HepG2 (cell line): Measurements from ENCODE around the gene NODAL. TPM values are rescaled to one million over a fixed set of nuclear protein-coding genes. Genes with fewer than 3 reads are reported as not detected.

Source experiments
- ATAC-seq: fragments of 200-7000 bp; cut with Tn5 transposase; 3 replicates; pipeline ENCODE4 v1.9.1; 2020; ENCODE audit warnings: mild to moderate bottlenecking, moderate library complexity
- BruUV-seq: library from RNA; stranded (reverse); fragments of 400-500 nt; replicated peaks from 2 replicates; lab custom pipeline; 2021; lab: Mats Ljungman, UMichigan
- CTCF ChIA-PET: fragments of 300-600 bp; formaldehyde crosslinking; extraction: SDS; loops from one replicate; lab custom pipeline; 2021; ENCODE audit warnings: low total read pairs, inconsistent platforms, low intra/inter-chr PET ratio; lab: Yijun Ruan, JAX
- POLR2A ChIA-PET: fragments of 350-600 bp; sonication (Branson Sonifier 250); formaldehyde crosslinking; loops from one replicate; lab custom pipeline; 2020; ENCODE audit warnings: antibody characterized with exemption, inconsistent platforms; lab: Yijun Ruan, JAX
- DNase-seq: peaks from one replicate; pipeline ENCODE4 v3.0.0-alpha.2; 2015; ENCODE audit warnings: low spot score
- FAIRE-seq: peaks from 3 replicates; lab custom pipeline; 2011; peaks lifted over from hg19 to GRCh38; lab: Jason Lieb, UNC
- H2AFZ ChIP-seq: one replicate; pipeline ENCODE4 v1.6.1; 2011; ENCODE audit warnings: low read length, inconsistent platforms
- H3K27ac ChIP-seq: fragments of 300-600 bp; 3 replicates; pipeline ENCODE4 v1.8.0; 2011; ENCODE audit warnings: mixed run types, mild to moderate bottlenecking, mixed read lengths, low read length, inconsistent platforms; ENCODE audit not compliant: insufficient read depth; ENCODE audit errors: extremely low read length
- H3K27me3 ChIP-seq, 2 experiments: fragments of 200-600 bp in 1 of 2; 2 replicates in 1 of 2; 3 replicates in 1 of 2; pipeline versions ENCODE4 v1.6.0 to v1.8.0; 2011; ENCODE audit warnings: low read length in 2 of 2, mild to moderate bottlenecking in 2 of 2, moderate library complexity in 2 of 2, inconsistent platforms in 1 of 2; ENCODE audit not compliant: insufficient read depth in 2 of 2, control insufficient read depth in 1 of 2
- H3K36me3 ChIP-seq, 2 experiments: fragments of 200-600 bp in 1 of 2; replicated peaks in 1 of 2; 2 replicates in 1 of 2; 3 replicates in 1 of 2; pipeline versions ENCODE4 v1.5.1 to v1.8.0; 2011; ENCODE audit warnings: low read length in 2 of 2, inconsistent platforms in 1 of 2; ENCODE audit not compliant: insufficient read depth in 2 of 2, control insufficient read depth in 1 of 2
- H3K4me1 ChIP-seq: 2 replicates; pipeline ENCODE4 v1.5.1; 2012; ENCODE audit warnings: low read length, inconsistent platforms; ENCODE audit not compliant: insufficient read depth
- H3K4me2 ChIP-seq: 2 replicates; pipeline ENCODE4 v1.6.0; 2011; ENCODE audit warnings: low read depth, low read length, inconsistent platforms
- H3K4me3 ChIP-seq, 3 experiments: fragments of 200-600 bp in 1 of 3; sonication (generic), shearing (Covaris generic) in 1 of 3; replicated peaks in 1 of 3; 2 replicates each; pipeline ENCODE4 v1.5.1; 2011 to 2016; ENCODE audit warnings: low read length in 3 of 3, inconsistent platforms in 2 of 3, low read depth in 2 of 3, mild to moderate bottlenecking in 2 of 3, control low read depth in 1 of 3, mixed read lengths in 1 of 3; ENCODE audit not compliant: insufficient read depth in 1 of 3
- H3K79me2 ChIP-seq: one replicate; pipeline ENCODE4 v1.6.1; 2011; ENCODE audit warnings: low read length, inconsistent platforms; ENCODE audit not compliant: insufficient read depth
- H3K9ac ChIP-seq: 2 replicates; pipeline ENCODE4 v1.6.0; 2011; ENCODE audit warnings: mild to moderate bottlenecking, low read depth, low read length, inconsistent platforms; ENCODE audit not compliant: insufficient read depth
- H3K9me3 ChIP-seq: 2 replicates; pipeline ENCODE4 v1.5.1; 2012; ENCODE audit warnings: mild to moderate bottlenecking, low read length
- H4K20me1 ChIP-seq: 2 replicates; pipeline ENCODE4 v1.6.0; 2011; ENCODE audit warnings: inconsistent platforms, mild to moderate bottlenecking, low read length, moderate library complexity; ENCODE audit not compliant: insufficient read depth
- MYC ChIP-seq: sonication (generic); formaldehyde crosslinking; IDR thresholded peaks from 2 replicates; pipeline ENCODE4 v1.9.0; 2021; ENCODE audit warnings: missing genetic modification reagents, borderline replicate concordance
- STAG1 ChIP-seq: sonication (generic); formaldehyde crosslinking; IDR thresholded peaks from 2 replicates; pipeline ENCODE4 v1.4.0; 2020; ENCODE audit warnings: missing genetic modification reagents
- TCF7 ChIP-seq: sonication (generic); IDR thresholded peaks from 2 replicates; pipeline ENCODE4 v1.6.1; 2016; ENCODE audit warnings: antibody characterized with exemption, low read depth
- ZSCAN25 ChIP-seq: sonication (generic); formaldehyde crosslinking; IDR thresholded peaks from 2 replicates; pipeline ENCODE4 v1.8.0; 2022; ENCODE audit warnings: mild to moderate bottlenecking, missing genetic modification reagents
- WGBS: methylation state at CpG from one replicate; pipeline ENCODE4 v1.1.6; 2017; ENCODE audit warnings: low lambda C conversion rate; 5-methylcytosine and 5-hydroxymethylcytosine counted together
- in situ Hi-C: cut with HindIII; loops from 2 replicates; pipeline ENCODE4 v1.10.0; 2017; ENCODE audit warnings: low pct_unique_long_range_greater_than_20kb; ENCODE audit not compliant: extremely low pct_ligation_motif_present
- intact Hi-C: fragments of 100-400 bp; cut with micrococcal nuclease; formaldehyde crosslinking; loops from one replicate; pipeline ENCODE4 v1.10.0; 2022; ENCODE audit not compliant: unreplicated experiment
- polyA plus RNA-seq, 8 experiments: library from polyadenylated mRNA; depleted of rRNA in 3 of 8; stranded (reverse) in 7 of 8; unstranded in 1 of 8; fragments of >200 nt; fragmentation: Illumina TruSeq in 4 of 8; extraction: Trizol in 4 of 8; gene quantifications; 2 replicates each; pipeline versions ENCODE4 v1.2.1 to v1.2.3, GENCODE V29; 2011 to 2016; ENCODE audit warnings: low read depth in 4 of 8, missing spikeins in 1 of 8, mixed read lengths in 1 of 8; ENCODE audit not compliant: insufficient read depth in 1 of 8
- total RNA-seq, 5 experiments: library from RNA; depleted of rRNA; stranded (reverse); fragments of >200 nt; fragmentation: Illumina TruSeq; extraction: Trizol; gene quantifications; 2 replicates each; pipeline ENCODE4 v1.2.3, GENCODE V29; 2016; ENCODE audit warnings: low read depth in 1 of 5
- TF ChIP-seq, protein P1 (sequence below): sonication (generic); formaldehyde crosslinking; conservative IDR thresholded peaks from 2 replicates; pipeline ENCODE4 v1.4.0; 2020; ENCODE audit warnings: missing genetic modification reagents
- TF ChIP-seq, protein P2 (sequence below): sonication (generic); formaldehyde crosslinking; IDR thresholded peaks from 2 replicates; pipeline ENCODE4 v1.5.0; 2020; ENCODE audit warnings: missing genetic modification reagents
- TF ChIP-seq, protein P3 (sequence below): sonication (generic); formaldehyde crosslinking; IDR thresholded peaks from 2 replicates; pipeline ENCODE4 v1.4.0; 2020; ENCODE audit warnings: missing genetic modification reagents, borderline replicate concordance

The NODAL gene
- total and polyA plus RNA-seq, 2 of the 13 experiments (the other 11 are each of a cell fraction or from before 2014, with no cell fraction given), result not detected

DNA sequence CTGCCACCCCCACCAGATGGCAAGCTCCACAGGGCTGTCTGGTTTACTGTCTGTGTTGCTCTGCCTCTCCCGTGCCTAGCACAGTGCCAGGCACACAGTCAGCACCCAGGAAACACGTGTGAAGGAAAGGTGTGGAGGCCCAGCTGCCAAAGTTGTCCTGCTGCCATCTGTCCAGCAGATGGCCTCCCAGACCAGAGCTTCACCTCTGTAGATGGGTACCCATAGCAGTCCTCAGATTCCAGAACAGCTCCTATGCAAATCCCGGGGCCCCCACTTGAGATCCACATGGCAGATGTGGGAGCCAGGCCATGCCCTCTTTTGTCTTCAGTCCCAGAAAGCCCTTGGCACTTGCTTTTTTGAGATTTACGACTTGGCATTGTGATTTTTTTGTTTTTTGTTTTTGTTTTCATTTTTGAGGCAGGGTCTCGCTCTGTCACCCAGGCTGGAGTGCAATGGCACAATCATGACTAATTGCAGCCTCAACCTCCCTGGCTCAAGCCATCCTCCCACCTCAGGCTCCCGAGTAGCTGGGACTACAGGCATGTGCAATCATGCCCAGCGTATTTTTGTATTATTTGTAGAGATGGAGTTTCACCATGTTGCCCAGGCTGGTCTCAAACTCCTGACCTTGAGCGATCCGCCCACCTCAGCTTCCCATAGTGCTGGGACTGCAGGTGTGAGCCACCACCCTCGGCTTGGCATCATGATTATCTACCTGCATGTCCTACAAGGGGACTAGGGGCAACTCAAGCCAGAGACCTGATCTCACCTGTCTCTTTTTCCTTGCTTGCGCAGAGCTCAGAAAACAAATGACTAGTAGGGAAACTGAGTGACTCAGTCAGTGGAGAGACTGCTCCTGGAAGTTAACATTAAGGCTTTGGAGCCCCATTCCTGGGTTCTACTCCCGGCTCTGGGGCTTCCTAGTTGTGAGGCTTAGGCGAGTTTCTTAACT lies 20.2 kb upstream of the NODAL start (continued):
- no peak for TF ChIP-seq TCF7
- TF ChIP-seq STAG1 (CRISPR knock-in tag), result peak; percentile 86
- no peak for TF ChIP-seq ZSCAN25 (CRISPR knock-in tag)
- peak; percentile 28; the same call in 1 of the 2 replicates for TF ChIP-seq MYC

DNA sequence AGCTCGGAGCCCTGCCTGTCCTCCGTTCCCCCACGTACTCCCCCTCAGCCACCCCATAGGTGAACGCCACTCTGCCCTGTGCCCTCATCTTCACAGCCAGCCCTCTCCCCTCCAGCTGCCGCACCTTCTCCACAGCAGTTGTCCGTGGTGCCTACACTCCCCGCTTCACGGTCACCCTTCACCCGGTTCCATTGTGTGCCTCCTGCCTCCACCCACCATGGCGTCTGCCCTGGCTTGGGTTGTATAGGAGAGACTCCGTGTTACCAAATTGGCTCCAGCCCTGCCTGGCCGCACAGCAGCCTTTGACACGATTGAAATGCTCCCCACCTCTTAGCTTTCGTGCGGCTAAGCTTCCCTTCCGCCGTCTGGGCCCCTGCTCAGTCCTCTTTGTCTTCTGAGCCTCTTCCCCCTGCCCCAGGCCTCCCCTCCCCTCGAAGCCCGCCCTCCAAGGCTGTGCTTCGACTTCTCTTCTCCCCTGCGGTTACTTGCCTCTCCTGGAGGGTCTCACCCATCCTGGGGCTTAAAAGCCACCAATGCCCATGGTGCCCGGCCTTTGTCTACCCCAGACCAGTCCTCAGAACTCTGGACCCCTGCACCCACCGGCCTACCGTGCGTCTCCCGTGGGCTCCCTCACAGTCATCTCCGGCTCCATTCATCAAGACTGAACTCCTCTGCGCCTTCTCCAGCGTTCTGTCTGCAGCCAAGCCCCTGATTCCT lies 18.5 kb upstream of the NODAL start:
- ChIA-PET CTCF (no interaction called here), POLR2A (no interaction called here)
- in situ Hi-C loops (loop anchor here (5.0 kb wide), 1 partner anchor 77 kb away; no protein-coding TSS in a partner anchor), intact Hi-C loops (no loop called here)
- FAIRE-seq (no peak), ATAC-seq (no peak; the same call in 2 of the 3 replicates), DNase-seq (no peak)
- no peak overlapping the region for H2AFZ ChIP-seq
- WGBS, result 57% methylated on average over 29 of the region's 29 CpGs
- H3K4me3 ChIP-seq, result no peak overlapping the region
- no peaks in the 10 kb centered on the region for H3K4me1 ChIP-seq
- H4K20me1 ChIP-seq, result no peaks in the 10 kb centered on the region
- no peaks in the 10 kb centered on the region for H3K36me3 ChIP-seq
- H3K9ac ChIP-seq, result no peak overlapping the region
- H3K4me2 ChIP-seq, result no peak overlapping the region
- BruUV-seq, result no TSS peak
- TF ChIP-seq, protein P1, sequence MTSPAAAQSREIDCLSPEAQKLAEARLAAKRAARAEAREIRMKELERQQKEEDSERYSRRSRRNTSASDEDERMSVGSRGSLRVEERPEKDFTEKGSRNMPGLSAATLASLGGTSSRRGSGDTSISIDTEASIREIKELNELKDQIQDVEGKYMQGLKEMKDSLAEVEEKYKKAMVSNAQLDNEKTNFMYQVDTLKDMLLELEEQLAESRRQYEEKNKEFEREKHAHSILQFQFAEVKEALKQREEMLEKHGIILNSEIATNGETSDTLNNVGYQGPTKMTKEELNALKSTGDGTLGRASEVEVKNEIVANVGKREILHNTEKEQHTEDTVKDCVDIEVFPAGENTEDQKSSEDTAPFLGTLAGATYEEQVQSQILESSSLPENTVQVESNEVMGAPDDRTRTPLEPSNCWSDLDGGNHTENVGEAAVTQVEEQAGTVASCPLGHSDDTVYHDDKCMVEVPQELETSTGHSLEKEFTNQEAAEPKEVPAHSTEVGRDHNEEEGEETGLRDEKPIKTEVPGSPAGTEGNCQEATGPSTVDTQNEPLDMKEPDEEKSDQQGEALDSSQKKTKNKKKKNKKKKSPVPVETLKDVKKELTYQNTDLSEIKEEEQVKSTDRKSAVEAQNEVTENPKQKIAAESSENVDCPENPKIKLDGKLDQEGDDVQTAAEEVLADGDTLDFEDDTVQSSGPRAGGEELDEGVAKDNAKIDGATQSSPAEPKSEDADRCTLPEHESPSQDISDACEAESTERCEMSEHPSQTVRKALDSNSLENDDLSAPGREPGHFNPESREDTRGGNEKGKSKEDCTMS (CRISPR knock-in tag), result no peak
- TF ChIP-seq, protein P2, sequence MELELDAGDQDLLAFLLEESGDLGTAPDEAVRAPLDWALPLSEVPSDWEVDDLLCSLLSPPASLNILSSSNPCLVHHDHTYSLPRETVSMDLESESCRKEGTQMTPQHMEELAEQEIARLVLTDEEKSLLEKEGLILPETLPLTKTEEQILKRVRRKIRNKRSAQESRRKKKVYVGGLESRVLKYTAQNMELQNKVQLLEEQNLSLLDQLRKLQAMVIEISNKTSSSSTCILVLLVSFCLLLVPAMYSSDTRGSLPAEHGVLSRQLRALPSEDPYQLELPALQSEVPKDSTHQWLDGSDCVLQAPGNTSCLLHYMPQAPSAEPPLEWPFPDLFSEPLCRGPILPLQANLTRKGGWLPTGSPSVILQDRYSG (CRISPR knock-in tag), result no peak
- TF ChIP-seq, protein P3, sequence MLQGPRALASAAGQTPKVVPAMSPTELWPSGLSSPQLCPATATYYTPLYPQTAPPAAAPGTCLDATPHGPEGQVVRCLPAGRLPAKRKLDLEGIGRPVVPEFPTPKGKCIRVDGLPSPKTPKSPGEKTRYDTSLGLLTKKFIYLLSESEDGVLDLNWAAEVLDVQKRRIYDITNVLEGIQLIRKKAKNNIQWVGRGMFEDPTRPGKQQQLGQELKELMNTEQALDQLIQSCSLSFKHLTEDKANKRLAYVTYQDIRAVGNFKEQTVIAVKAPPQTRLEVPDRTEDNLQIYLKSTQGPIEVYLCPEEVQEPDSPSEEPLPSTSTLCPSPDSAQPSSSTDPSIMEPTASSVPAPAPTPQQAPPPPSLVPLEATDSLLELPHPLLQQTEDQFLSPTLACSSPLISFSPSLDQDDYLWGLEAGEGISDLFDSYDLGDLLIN (CRISPR knock-in tag), result no peak
- TF ChIP-seq, all 625 proteins: peak for 0
- H3K79me2 ChIP-seq, result no peaks in the 10 kb centered on the region
- H3K27ac ChIP-seq, result no peak overlapping the region
- H3K9me3 ChIP-seq, result no peaks in the 10 kb centered on the region
- peaks cover 1 to 30% of the 10 kb centered on the region in 2 experiments; a peak in 4 of 5 replicates for H3K27me3 ChIP-seq
